WERI-Rb-1 (cell line): ENCODE measurements around the gene MAL.
A peak's percentile ranks its signal among the peaks of the same experiment; 100 is the strongest.

Experiments used
- DNase-seq: peaks from one replicate; pipeline ENCODE4 v3.0.0-alpha.2; 2020
- H3K27ac ChIP-seq: fragments of 250-450 bp; sonication (Bioruptor Pico); 2 replicates; pipeline ENCODE4 v1.5.1; 2020; ENCODE audit warnings: mild to moderate bottlenecking, moderate library complexity
- H3K27me3 ChIP-seq: fragments of 250-450 bp; sonication (Bioruptor Pico); 2 replicates; pipeline ENCODE4 v1.5.1; 2021; ENCODE audit warnings: mild to moderate bottlenecking, low read depth, moderate library complexity; ENCODE audit not compliant: insufficient read depth, severe bottlenecking
- H3K36me3 ChIP-seq: fragments of 250-450 bp; sonication (Bioruptor Pico); 2 replicates; pipeline ENCODE4 v1.5.1; 2020; ENCODE audit warnings: mild to moderate bottlenecking, moderate library complexity
- H3K4me3 ChIP-seq: 2 replicates; pipeline ENCODE4 v1.5.1; 2011; ENCODE audit warnings: low read depth, mild to moderate bottlenecking, control low read depth, low read length
- H3K9me3 ChIP-seq: fragments of 250-450 bp; sonication (Bioruptor Pico); 2 replicates; pipeline ENCODE4 v1.5.1; 2021; ENCODE audit warnings: mild to moderate bottlenecking, moderate library complexity; ENCODE audit not compliant: severe bottlenecking
- TF ChIP-seq, protein P1 (sequence below): IDR thresholded peaks from 2 replicates; pipeline ENCODE4 v1.5.1; 2011; ENCODE audit warnings: low read depth, mild to moderate bottlenecking, control low read depth, inconsistent platforms, low read length

MAL gene

DNA sequence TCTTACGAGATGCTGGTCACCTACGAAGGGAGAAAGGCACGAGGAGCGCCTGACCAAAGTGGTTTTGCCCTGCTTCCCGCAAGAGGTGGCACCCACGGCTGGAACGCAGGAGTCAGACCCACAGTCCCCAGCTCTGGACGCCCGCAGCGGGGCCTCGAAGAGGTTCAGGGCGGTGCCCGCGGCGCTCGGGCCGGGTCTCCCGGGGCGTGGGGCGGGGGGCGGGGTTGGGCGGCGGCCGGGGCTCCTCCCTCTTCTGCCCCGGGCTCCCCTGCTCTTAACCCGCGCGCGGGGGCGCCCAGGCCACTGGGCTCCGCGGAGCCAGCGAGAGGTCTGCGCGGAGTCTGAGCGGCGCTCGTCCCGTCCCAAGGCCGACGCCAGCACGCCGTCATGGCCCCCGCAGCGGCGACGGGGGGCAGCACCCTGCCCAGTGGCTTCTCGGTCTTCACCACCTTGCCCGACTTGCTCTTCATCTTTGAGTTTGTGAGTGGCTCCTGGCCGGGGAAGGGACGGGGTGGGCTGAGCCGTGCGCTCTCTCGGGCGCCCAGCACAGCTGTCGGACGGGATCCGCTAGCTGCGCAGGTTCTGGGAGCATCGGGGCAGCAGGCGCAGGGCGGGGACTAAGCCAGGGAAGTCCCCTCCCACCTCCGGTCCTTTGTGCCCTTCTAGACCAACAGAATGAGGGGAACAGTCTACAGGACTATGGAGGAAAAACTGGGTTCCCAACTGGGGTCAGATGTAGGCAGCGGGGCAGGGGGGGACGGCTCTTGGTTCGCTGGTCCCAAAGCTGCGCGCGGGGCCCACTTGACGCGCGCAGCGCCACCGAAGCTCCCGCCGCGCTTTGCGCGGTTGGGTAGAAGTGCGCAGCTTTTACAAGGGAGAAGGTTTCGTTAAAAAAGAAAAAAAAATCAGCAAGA lies at the start of gene MAL:
Gene MAL (plus strand): TSS at position 303 of the 914 bp plus-strand sequence. CDS start 85 bp downstream, at position 388.
- TF ChIP-seq, protein P1, sequence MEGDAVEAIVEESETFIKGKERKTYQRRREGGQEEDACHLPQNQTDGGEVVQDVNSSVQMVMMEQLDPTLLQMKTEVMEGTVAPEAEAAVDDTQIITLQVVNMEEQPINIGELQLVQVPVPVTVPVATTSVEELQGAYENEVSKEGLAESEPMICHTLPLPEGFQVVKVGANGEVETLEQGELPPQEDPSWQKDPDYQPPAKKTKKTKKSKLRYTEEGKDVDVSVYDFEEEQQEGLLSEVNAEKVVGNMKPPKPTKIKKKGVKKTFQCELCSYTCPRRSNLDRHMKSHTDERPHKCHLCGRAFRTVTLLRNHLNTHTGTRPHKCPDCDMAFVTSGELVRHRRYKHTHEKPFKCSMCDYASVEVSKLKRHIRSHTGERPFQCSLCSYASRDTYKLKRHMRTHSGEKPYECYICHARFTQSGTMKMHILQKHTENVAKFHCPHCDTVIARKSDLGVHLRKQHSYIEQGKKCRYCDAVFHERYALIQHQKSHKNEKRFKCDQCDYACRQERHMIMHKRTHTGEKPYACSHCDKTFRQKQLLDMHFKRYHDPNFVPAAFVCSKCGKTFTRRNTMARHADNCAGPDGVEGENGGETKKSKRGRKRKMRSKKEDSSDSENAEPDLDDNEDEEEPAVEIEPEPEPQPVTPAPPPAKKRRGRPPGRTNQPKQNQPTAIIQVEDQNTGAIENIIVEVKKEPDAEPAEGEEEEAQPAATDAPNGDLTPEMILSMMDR: no peak
- H3K9me3 ChIP-seq: no peaks in the 10 kb centered on the region
- peak within 1 kb of the TSS; percentile 49 for H3K4me3 ChIP-seq
- no peaks in the 10 kb centered on the region for H3K36me3 ChIP-seq
- H3K27ac ChIP-seq: no peak within 1 kb of the TSS
- H3K27me3 ChIP-seq: no peaks in the 10 kb centered on the region
- DNase-seq: peak; percentile 47

DNA sequence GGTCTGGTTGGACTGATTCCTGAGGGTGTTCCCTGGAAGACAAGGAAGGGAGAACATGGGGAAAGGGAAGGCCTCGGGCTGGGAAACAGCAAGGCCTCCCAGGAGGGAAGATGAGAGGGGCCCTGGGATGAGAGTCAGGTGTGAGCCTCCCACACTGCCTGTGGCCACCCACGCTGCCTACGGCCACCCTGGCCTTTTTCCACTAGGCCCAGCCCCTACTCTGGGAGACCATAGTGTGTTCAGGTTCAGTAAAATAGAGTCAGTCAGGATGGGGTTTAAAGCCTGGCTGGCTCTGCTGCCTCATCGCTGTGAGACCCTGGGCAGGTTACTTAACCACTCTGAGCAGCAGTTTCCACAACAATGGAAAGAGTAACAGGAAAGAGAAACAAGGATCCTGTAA lies 47.7 kb upstream of the MAL start:
- no peak for DNase-seq
- Histone ChIP-seq H3K4me3 (no peak overlapping the region), H3K36me3 (no peaks in the 10 kb centered on the region), H3K27ac (no peak overlapping the region), H3K27me3 (peaks cover 23% of the 10 kb centered on the region), H3K9me3 (no peaks in the 10 kb centered on the region)
- TF ChIP-seq, protein P1: no peak

DNA sequence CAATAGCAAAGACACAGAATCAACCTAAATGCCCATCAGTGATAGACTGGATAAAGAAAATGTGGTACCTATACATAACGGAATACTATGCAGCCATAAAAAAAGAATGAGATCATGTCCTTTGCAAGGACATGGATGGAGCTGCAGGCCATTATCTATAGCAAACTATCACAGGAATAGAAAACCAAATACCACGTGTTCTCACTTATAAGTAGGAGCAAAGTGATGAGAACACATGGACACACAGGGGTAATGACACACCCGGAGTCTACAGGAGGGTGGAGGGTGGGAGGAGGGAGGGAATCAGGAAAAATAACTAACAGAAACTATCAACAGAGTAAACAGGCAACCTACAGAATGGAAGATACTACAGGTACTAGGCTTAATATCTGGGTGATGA lies 46.6 kb upstream of the MAL start:
- no peaks in the 10 kb centered on the region for H3K9me3 ChIP-seq
- DNase-seq: no peak
- H3K27ac ChIP-seq: no peak overlapping the region
- TF ChIP-seq, protein P1: no peak
- H3K4me3 ChIP-seq: no peak overlapping the region
- peaks cover 18% of the 10 kb centered on the region for H3K27me3 ChIP-seq
- H3K36me3 ChIP-seq: no peaks in the 10 kb centered on the region

DNA sequence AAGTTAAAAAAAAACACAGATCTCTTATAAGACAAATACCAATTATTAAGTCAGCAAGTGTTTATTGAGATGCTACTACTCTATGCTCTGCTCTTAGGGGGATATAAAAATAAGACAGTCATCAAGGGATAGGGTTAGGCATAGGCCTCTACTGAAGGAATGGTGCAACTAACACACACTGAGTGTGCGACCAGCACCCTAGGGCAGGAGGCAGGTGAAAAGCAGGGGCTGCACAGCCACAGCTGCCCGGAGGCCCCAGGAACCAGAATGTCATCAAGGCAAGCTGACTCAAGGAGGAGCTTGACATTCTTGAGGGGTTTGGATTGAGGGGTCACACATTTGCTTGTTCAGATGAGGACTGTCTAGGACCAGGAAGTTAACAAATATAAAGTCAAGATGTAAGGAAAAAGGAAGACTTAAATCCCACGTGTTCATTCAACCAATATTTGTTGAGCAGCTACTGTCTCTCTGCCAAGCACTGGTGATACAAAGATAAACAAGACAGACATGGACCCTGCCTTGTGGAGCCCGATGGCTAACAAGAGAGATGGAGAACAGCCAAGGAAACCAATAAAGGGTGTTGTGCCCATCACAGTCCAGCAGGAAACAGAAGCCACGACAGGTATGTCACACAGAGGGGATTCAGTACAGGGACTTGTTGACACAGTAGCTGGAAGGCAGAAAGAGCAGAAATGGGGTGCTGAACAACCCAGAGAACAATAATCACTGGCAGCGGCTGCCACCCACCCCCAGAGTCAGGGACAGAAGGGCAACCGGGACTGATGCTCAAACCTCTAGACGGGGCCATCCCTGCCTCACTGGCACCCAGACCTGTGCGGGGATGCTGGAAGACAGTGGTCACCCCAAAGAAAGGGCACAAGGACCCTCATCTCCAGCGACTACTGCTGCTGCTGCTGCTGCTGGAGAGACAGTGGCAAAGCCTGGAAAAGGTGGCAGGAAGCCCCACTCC lies 45.8 kb upstream of the MAL start:
- H3K4me3 ChIP-seq: no peak overlapping the region
- H3K27me3 ChIP-seq: peaks cover 16% of the 10 kb centered on the region
- DNase-seq: no peak
- TF ChIP-seq, protein P1: no peak
- H3K27ac ChIP-seq: no peak overlapping the region
- no peaks in the 10 kb centered on the region for H3K36me3 ChIP-seq
- H3K9me3 ChIP-seq: no peaks in the 10 kb centered on the region

DNA sequence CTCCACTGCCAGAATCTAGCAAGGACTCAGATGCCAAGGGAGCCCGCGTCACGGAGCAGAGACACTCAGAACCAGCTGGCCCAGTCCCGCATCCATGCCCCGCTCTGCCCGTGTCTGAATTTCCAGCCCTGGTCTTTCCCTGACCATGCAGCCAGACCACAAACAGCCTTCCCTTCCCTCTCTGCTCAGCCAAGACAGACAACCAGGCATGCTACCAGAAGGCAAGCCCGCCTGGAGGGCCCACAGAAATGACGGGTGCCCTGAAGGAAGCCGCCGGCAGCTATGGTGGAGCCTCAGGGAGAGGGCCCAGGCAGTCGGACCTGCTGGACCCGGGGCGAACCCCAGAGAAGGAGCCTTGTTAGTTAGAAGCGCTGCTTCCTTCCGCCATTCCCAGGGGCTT lies 45.1 kb upstream of the MAL start:
- Histone ChIP-seq H3K4me3 (no peak overlapping the region), H3K36me3 (no peaks in the 10 kb centered on the region), H3K27ac (no peak overlapping the region), H3K27me3 (peaks cover 17% of the 10 kb centered on the region), H3K9me3 (no peaks in the 10 kb centered on the region)
- TF ChIP-seq, protein P1: no peak
- DNase-seq: no peak
